Measurements from ENCODE around the gene TMEFF2.

DNA sequence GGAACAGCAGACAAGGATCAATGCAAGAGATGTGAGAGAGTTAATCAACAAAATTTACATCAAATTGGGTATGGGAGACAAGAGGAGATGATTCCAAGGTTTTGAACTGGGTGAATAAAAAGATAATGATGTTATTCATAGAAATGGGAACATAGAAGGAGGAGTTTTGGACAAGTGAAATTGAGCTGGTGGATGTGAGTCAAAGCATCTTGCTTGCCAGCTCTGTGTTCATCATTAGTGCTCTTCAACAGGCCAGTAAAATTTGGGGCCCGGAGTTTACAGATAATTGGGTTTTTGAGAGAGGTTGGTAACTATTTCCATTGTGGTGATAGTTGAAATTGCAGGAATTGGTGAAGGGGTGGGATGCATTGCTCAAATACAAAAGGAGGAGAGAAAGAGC, 277.9 kb downstream of the TMEFF2 start:
- TF ChIP-seq POLR2A (IDR thresholded peaks at IDR 0.05): no peak
- TF ChIP-seq, protein P1, sequence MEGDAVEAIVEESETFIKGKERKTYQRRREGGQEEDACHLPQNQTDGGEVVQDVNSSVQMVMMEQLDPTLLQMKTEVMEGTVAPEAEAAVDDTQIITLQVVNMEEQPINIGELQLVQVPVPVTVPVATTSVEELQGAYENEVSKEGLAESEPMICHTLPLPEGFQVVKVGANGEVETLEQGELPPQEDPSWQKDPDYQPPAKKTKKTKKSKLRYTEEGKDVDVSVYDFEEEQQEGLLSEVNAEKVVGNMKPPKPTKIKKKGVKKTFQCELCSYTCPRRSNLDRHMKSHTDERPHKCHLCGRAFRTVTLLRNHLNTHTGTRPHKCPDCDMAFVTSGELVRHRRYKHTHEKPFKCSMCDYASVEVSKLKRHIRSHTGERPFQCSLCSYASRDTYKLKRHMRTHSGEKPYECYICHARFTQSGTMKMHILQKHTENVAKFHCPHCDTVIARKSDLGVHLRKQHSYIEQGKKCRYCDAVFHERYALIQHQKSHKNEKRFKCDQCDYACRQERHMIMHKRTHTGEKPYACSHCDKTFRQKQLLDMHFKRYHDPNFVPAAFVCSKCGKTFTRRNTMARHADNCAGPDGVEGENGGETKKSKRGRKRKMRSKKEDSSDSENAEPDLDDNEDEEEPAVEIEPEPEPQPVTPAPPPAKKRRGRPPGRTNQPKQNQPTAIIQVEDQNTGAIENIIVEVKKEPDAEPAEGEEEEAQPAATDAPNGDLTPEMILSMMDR (IDR thresholded peaks at IDR 0.05): no peak
- no peak for TF ChIP-seq EP300 (IDR thresholded peaks at IDR 0.05)

All from upper lobe of left lung (tissue), 4 donors.